Kidney epithelial cell (primary cell): ENCODE results near the gene GRIK4. TPM values are rescaled to one million over a fixed set of nuclear protein-coding genes. Genes with fewer than 3 reads are reported as not detected.

Source experiments
- DNase-seq: peaks from one replicate; pipeline ENCODE4 v3.0.0-alpha.2; 2010; ENCODE audit warnings: low read depth
- H3K27me3 ChIP-seq: 2 replicates; pipeline ENCODE4 v1.6.0; 2011; ENCODE audit warnings: low read length; ENCODE audit not compliant: control insufficient read depth, insufficient read depth
- H3K36me3 ChIP-seq: 2 replicates; pipeline ENCODE4 v1.5.1; 2011; ENCODE audit warnings: low read length; ENCODE audit not compliant: control insufficient read depth, insufficient read depth
- H3K4me3 ChIP-seq: 2 replicates; pipeline ENCODE4 v1.5.1; 2011; ENCODE audit warnings: low read depth, mild to moderate bottlenecking, control low read depth, low read length
- total RNA-seq: library from RNA; depleted of rRNA; stranded (reverse); fragments of >200 nt; gene quantifications from 2 replicates; pipeline ENCODE4 v1.2.3, GENCODE V29; 2015
- TF ChIP-seq, protein P1 (sequence below): IDR thresholded peaks from 2 replicates; pipeline ENCODE4 v1.5.1; 2011; ENCODE audit warnings: mild to moderate bottlenecking, moderate library complexity, low read length, control low read depth, inconsistent platforms; ENCODE audit not compliant: insufficient read depth, poor library complexity, severe bottlenecking

Gene GRIK4
- total RNA-seq, 1 donor from 2014 or later, result 0.17 TPM

DNA sequence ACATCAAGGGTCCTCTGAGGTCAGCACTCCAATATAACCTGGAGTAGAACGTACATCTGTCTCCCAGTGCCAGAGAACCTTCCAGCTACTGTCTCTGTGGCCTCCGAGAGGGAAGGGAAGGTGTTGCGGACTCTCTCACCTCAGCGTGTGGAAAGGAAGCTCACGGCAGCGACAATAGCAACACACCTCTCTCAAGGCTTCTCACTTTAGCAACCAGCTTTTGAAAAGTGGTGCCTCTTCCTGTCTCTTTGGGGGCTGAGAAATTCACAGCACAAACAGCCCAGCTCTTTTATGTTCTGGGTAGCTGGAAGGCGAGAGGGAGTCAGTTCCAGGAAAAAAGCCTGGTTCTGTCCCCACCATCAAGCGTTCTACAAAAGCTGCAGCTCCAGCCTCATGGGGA, 355.5 kb downstream of the GRIK4 start:
- DNase-seq, result no peak
- TF ChIP-seq, protein P1, sequence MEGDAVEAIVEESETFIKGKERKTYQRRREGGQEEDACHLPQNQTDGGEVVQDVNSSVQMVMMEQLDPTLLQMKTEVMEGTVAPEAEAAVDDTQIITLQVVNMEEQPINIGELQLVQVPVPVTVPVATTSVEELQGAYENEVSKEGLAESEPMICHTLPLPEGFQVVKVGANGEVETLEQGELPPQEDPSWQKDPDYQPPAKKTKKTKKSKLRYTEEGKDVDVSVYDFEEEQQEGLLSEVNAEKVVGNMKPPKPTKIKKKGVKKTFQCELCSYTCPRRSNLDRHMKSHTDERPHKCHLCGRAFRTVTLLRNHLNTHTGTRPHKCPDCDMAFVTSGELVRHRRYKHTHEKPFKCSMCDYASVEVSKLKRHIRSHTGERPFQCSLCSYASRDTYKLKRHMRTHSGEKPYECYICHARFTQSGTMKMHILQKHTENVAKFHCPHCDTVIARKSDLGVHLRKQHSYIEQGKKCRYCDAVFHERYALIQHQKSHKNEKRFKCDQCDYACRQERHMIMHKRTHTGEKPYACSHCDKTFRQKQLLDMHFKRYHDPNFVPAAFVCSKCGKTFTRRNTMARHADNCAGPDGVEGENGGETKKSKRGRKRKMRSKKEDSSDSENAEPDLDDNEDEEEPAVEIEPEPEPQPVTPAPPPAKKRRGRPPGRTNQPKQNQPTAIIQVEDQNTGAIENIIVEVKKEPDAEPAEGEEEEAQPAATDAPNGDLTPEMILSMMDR, result no peak
- Histone ChIP-seq H3K36me3 (no peaks in the 10 kb centered on the region), H3K27me3 (peaks cover 3% of the 10 kb centered on the region), H3K4me3 (no peak overlapping the region)

- Histone ChIP-seq H3K4me3 (no peak overlapping the region), H3K36me3 (no peaks in the 10 kb centered on the region), H3K27me3 (peaks cover 3% of the 10 kb centered on the region)
- no peak for DNase-seq
- TF ChIP-seq, protein P1, result no peak
Observed at GRCh38 chr11:120867531-120867930, 356.0 kb downstream of the GRIK4 start.

GRCh38 chr11:120867988-120868387, 356.4 kb downstream of the GRIK4 start:
- Histone ChIP-seq H3K36me3 (no peaks in the 10 kb centered on the region), H3K4me3 (no peak overlapping the region), H3K27me3 (peaks cover 3% of the 10 kb centered on the region)
- DNase-seq, result no peak
- TF ChIP-seq, protein P1, result no peak

- H3K27me3 ChIP-seq, result peaks cover 3% of the 10 kb centered on the region
- no peaks in the 10 kb centered on the region for H3K36me3 ChIP-seq
- TF ChIP-seq, protein P1, result no peak
- H3K4me3 ChIP-seq, result no peak overlapping the region
- no peak for DNase-seq
Observed at GRCh38 chr11:120869097-120869496, 357.5 kb downstream of the GRIK4 start.

GRCh38 chr11:120869516-120870011, 358.0 kb downstream of the GRIK4 start:
- Histone ChIP-seq H3K4me3 (no peak overlapping the region), H3K36me3 (no peaks in the 10 kb centered on the region), H3K27me3 (peaks cover 3% of the 10 kb centered on the region)
- no peak for DNase-seq
- TF ChIP-seq, protein P1, result no peak

DNA sequence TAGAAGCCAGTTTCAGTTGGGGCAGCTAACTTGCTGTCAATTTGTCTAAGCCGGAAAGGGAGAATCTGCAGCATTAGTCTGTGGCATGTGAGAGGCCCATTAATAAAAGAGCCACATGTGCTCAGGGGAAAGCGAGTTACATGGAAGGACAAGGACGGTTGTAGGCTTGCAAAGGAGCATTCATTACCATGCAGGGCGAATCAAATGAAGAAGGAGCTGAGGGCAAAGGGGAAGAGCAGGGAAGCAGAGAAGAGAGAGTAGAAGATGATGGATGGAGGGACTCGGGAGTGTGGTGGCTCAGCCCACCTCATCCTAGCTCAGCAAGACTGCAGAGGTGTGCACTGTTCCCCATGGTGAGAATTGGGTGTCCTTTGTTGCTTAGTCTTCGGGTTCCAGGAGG, 359.6 kb downstream of the GRIK4 start:
- Histone ChIP-seq H3K4me3 (no peak overlapping the region), H3K36me3 (no peaks in the 10 kb centered on the region), H3K27me3 (peaks cover 3% of the 10 kb centered on the region)
- DNase-seq, result no peak
- TF ChIP-seq, protein P1, result no peak
